ENCODE data around the gene POLDIP3. TPM values are rescaled to one million over a fixed set of nuclear protein-coding genes. Genes with fewer than 3 reads are reported as not detected.
"Not testable (repeated sequence)": the region's sequence is repeated elsewhere in the genome, so short reads cannot be mapped to it uniquely, and the experiment has no call there.

POLDIP3 gene
- total RNA-seq, 1 donor from 2014 or later, result 48.0 TPM

GRCh38 chr22:42561856-42562255 lies 52.8 kb downstream of the POLDIP3 start:
- Mint-ChIP-seq H3K27me3 (ENCODE audit: low read depth) (no peaks in the 10 kb centered on the region), H3K4me1 (ENCODE audit: low read depth) (no peaks in the 10 kb centered on the region), H3K36me3 (ENCODE audit: low read depth) (no peaks in the 10 kb centered on the region), H3K27ac (ENCODE audit: unreplicated experiment) (no peak overlapping the region), H3K4me3 (ENCODE audit: unreplicated experiment) (no peak overlapping the region), H3K9me3 (ENCODE audit: low read depth) (no peaks in the 10 kb centered on the region)
- TF ChIP-seq CTCF (IDR thresholded peaks at IDR 0.05), result no peak
- no peak for DNase-seq (ENCODE audit: low spot score)

- H3K27me3 Mint-ChIP-seq (ENCODE audit: low read depth), result no peaks in the 10 kb centered on the region
- TF ChIP-seq CTCF (IDR thresholded peaks at IDR 0.05), result peak; percentile 72
- no peaks in the 10 kb centered on the region for H3K4me1 Mint-ChIP-seq (ENCODE audit: low read depth)
- no peaks in the 10 kb centered on the region for H3K36me3 Mint-ChIP-seq (ENCODE audit: low read depth)
- H3K4me3 Mint-ChIP-seq (ENCODE audit: unreplicated experiment), result no peak overlapping the region
- H3K27ac Mint-ChIP-seq (ENCODE audit: unreplicated experiment), result no peak overlapping the region
- H3K9me3 Mint-ChIP-seq (ENCODE audit: low read depth), result no peaks in the 10 kb centered on the region
- DNase-seq (ENCODE audit: low spot score), result no peak
These were observed 53.9 kb downstream of the POLDIP3 start for GRCh38 chr22:42560781-42561180.

- Mint-ChIP-seq H3K27me3 (ENCODE audit: low read depth) (no peaks in the 10 kb centered on the region), H3K9me3 (ENCODE audit: low read depth) (no peaks in the 10 kb centered on the region), H3K27ac (ENCODE audit: unreplicated experiment) (no peak overlapping the region), H3K4me1 (ENCODE audit: low read depth) (no peaks in the 10 kb centered on the region), H3K36me3 (ENCODE audit: low read depth) (no peaks in the 10 kb centered on the region), H3K4me3 (ENCODE audit: unreplicated experiment) (no peak overlapping the region)
- TF ChIP-seq CTCF (IDR thresholded peaks at IDR 0.05), result no peak
- no peak for DNase-seq (ENCODE audit: low spot score)
These were observed 54.3 kb downstream of the POLDIP3 start for GRCh38 chr22:42560381-42560780.

GRCh38 chr22:42553475-42554361 lies 61.0 kb downstream of the POLDIP3 start, which contains the start of gene SERHL2:
Gene SERHL2, plus strand, starts transcription at chr22:42553956. Its CDS starts 65 bp downstream, at chr22:42554021.
- H3K27ac Mint-ChIP-seq (ENCODE audit: unreplicated experiment), result peak within 1 kb of the TSS; percentile 17

GRCh38 chr22:42552294-42552647 lies 62.4 kb downstream of the POLDIP3 start:
- not testable (repeated sequence) for H3K27ac Mint-ChIP-seq (ENCODE audit: unreplicated experiment)

More at GRCh38 chr22:42553475-42554361, 61.0 kb downstream of the POLDIP3 start, which contains the start of gene SERHL2:
- H3K9me3 Mint-ChIP-seq (ENCODE audit: low read depth), result no peaks in the 10 kb centered on the region
- H3K36me3 Mint-ChIP-seq (ENCODE audit: low read depth), result no peaks in the 10 kb centered on the region
- H3K27me3 Mint-ChIP-seq (ENCODE audit: low read depth), result peaks cover 5% of the 10 kb centered on the region
- TF ChIP-seq CTCF (IDR thresholded peaks at IDR 0.05), result no peak
- peaks cover 3% of the 10 kb centered on the region for H3K4me1 Mint-ChIP-seq (ENCODE audit: low read depth)
- H3K4me3 Mint-ChIP-seq (ENCODE audit: unreplicated experiment), result peak within 1 kb of the TSS; percentile 81
- peak; percentile 97 for DNase-seq (ENCODE audit: low spot score)

More at GRCh38 chr22:42552294-42552647, 62.4 kb downstream of the POLDIP3 start:
- not testable (repeated sequence) for H3K36me3 Mint-ChIP-seq (ENCODE audit: low read depth); H3K4me1 Mint-ChIP-seq (ENCODE audit: low read depth); H3K4me3 Mint-ChIP-seq (ENCODE audit: unreplicated experiment); H3K27me3 Mint-ChIP-seq (ENCODE audit: low read depth); DNase-seq (ENCODE audit: low spot score); H3K9me3 Mint-ChIP-seq (ENCODE audit: low read depth)
- peak; percentile 57 for TF ChIP-seq CTCF (IDR thresholded peaks at IDR 0.05)

All from chondrocyte (in vitro differentiated cells).